HAP-1 (cell line): ENCODE measurements around the gene POU3F3.

ENCODE experiments used
- DNase-seq, 2 experiments: peaks; one replicate each; pipeline ENCODE4 v3.0.0-alpha.2; 2016 to 2020; ENCODE audit warnings: low spot score in 2 of 2
- H3K27me3 ChIP-seq: fragments of 250-450 bp; sonication (Bioruptor Pico); 2 replicates; pipeline ENCODE4 v1.5.1; 2020; ENCODE audit warnings: low read depth, mild to moderate bottlenecking, moderate library complexity
- H3K36me3 ChIP-seq: fragments of 250-450 bp; sonication (Bioruptor Pico); replicated peaks from 2 replicates; pipeline ENCODE4 v1.5.1; 2020; ENCODE audit warnings: mild to moderate bottlenecking
- H3K4me1 ChIP-seq: fragments of 250-450 bp; sonication (Bioruptor Pico); 2 replicates; pipeline ENCODE4 v1.5.1; 2020; ENCODE audit warnings: mild to moderate bottlenecking
- H3K4me3 ChIP-seq: fragments of 250-450 bp; sonication (Bioruptor Pico); 2 replicates; pipeline ENCODE4 v1.5.1; 2020; ENCODE audit warnings: mild to moderate bottlenecking, moderate library complexity
- H3K9me3 ChIP-seq: fragments of 250-450 bp; sonication (Bioruptor Pico); 2 replicates; pipeline ENCODE4 v1.5.1; 2020; ENCODE audit warnings: mild to moderate bottlenecking, moderate library complexity
- in situ Hi-C: fragments of 300-500 bp; cut with MboI; formaldehyde crosslinking; loops from 3 replicates; pipeline ENCODE4 v1.14.3; 2020; ENCODE audit warnings: low sequenced_read_pairs, inconsistent platforms, mixed read lengths

The POU3F3 gene

GRCh38 chr2:104851291-104852089 is 2.4 kb upstream of the POU3F3 start:
- Histone ChIP-seq H3K36me3 (no peaks in the 10 kb centered on the region; the same call in 1 of the 2 replicates), H3K4me1 (peaks cover 41% of the 10 kb centered on the region), H3K27me3 (no peaks in the 10 kb centered on the region), H3K4me3 (peak overlapping the region; percentile 69), H3K9me3 (no peaks in the 10 kb centered on the region)
- in situ Hi-C loops = loop anchor here (10.0 to 25.0 kb wide), 2 partner anchors 213 to 486 kb away; partner anchors contain the start of genes C2orf49 and TGFBRAP1
- peak in 1 of 2 experiments; percentile 27 for DNase-seq

GRCh38 chr2:104852090-104852666 is 1.7 kb upstream of the POU3F3 start:
- in situ Hi-C loops = loop anchor here (10.0 to 25.0 kb wide), 2 partner anchors 213 to 485 kb away; partner anchors contain the start of genes C2orf49 and TGFBRAP1
- no peaks in the 10 kb centered on the region for H3K27me3 ChIP-seq
- DNase-seq = peak; percentile 18 to 60
- no peaks in the 10 kb centered on the region for H3K9me3 ChIP-seq
- H3K4me1 ChIP-seq = peaks cover 34% of the 10 kb centered on the region
- peaks cover under 1% of the 10 kb centered on the region; the same call in 1 of the 2 replicates for H3K36me3 ChIP-seq
- peak overlapping the region; percentile 69 for H3K4me3 ChIP-seq

- in situ Hi-C loops = loop anchor here (10.0 to 25.0 kb wide), 2 partner anchors 210 to 483 kb away; partner anchors contain the start of genes C2orf49 and TGFBRAP1
- peak; percentile 40 to 49 for DNase-seq
- Histone ChIP-seq H3K4me1 (peaks cover 16% of the 10 kb centered on the region), H3K4me3 (peak overlapping the region; percentile 69), H3K36me3 (peaks cover 5% of the 10 kb centered on the region; the same call in 1 of the 2 replicates), H3K9me3 (no peaks in the 10 kb centered on the region), H3K27me3 (no peaks in the 10 kb centered on the region)
Observed at GRCh38 chr2:104854498-104855220, 744 bp downstream of the POU3F3 start.

GRCh38 chr2:104855221-104856085 is 1.5 kb downstream of the POU3F3 start:
- in situ Hi-C loops = loop anchor here (10.0 to 25.0 kb wide), 2 partner anchors 209 to 482 kb away; partner anchors contain the start of genes C2orf49 and TGFBRAP1
- Histone ChIP-seq H3K4me1 (peaks cover 15% of the 10 kb centered on the region), H3K36me3 (peaks cover 5% of the 10 kb centered on the region; the same call in 1 of the 2 replicates), H3K27me3 (no peaks in the 10 kb centered on the region), H3K9me3 (no peaks in the 10 kb centered on the region), H3K4me3 (peak overlapping the region; percentile 69)
- DNase-seq = peak in 1 of 2 experiments; percentile 49

GRCh38 chr2:104856086-104856972 is 2.4 kb downstream of the POU3F3 start:
- peak overlapping the region; percentile 47 for H3K4me3 ChIP-seq
- no peaks in the 10 kb centered on the region for H3K9me3 ChIP-seq
- H3K27me3 ChIP-seq = no peaks in the 10 kb centered on the region
- peak in 1 of 2 experiments; percentile 49 for DNase-seq
- peaks cover 16% of the 10 kb centered on the region for H3K4me1 ChIP-seq
- in situ Hi-C loops = loop anchor here (10.0 to 25.0 kb wide), 2 partner anchors 208 to 481 kb away; partner anchors contain the start of genes C2orf49 and TGFBRAP1
- peaks cover 5% of the 10 kb centered on the region; the same call in 1 of the 2 replicates for H3K36me3 ChIP-seq

- no peaks in the 10 kb centered on the region for H3K9me3 ChIP-seq
- peaks cover 22% of the 10 kb centered on the region for H3K4me1 ChIP-seq
- peaks cover 5% of the 10 kb centered on the region; the same call in 1 of the 2 replicates for H3K36me3 ChIP-seq
- in situ Hi-C loops = loop anchor here (10.0 to 25.0 kb wide), 2 partner anchors 208 to 480 kb away; partner anchors contain the start of genes C2orf49 and TGFBRAP1
- DNase-seq = peak in 1 of 2 experiments; percentile 47
- no peaks in the 10 kb centered on the region for H3K27me3 ChIP-seq
- peak overlapping the region; percentile 47 for H3K4me3 ChIP-seq
Observed at GRCh38 chr2:104856973-104857261, 3.0 kb downstream of the POU3F3 start.

- H3K4me3 ChIP-seq = peak overlapping the region; percentile 47
- peaks cover 5% of the 10 kb centered on the region; the same call in 1 of the 2 replicates for H3K36me3 ChIP-seq
- DNase-seq = peak; percentile 34 to 35
- H3K4me1 ChIP-seq = peaks cover 25% of the 10 kb centered on the region
- in situ Hi-C loops = loop anchor here (10.0 to 25.0 kb wide), 2 partner anchors 207 to 480 kb away; partner anchors contain the start of genes C2orf49 and TGFBRAP1
- H3K9me3 ChIP-seq = no peaks in the 10 kb centered on the region
- H3K27me3 ChIP-seq = no peaks in the 10 kb centered on the region
Observed at GRCh38 chr2:104857262-104858005, 3.5 kb downstream of the POU3F3 start.

GRCh38 chr2:104858006-104858978 is 4.4 kb downstream of the POU3F3 start:
- H3K4me3 ChIP-seq = peak overlapping the region; percentile 47
- in situ Hi-C loops = loop anchor here (10.0 to 25.0 kb wide), 2 partner anchors 207 to 479 kb away; partner anchors contain the start of genes C2orf49 and TGFBRAP1
- H3K36me3 ChIP-seq = peaks cover 5% of the 10 kb centered on the region; the same call in 1 of the 2 replicates
- peak in 1 of 2 experiments; percentile 23 for DNase-seq
- H3K27me3 ChIP-seq = no peaks in the 10 kb centered on the region
- peaks cover 25% of the 10 kb centered on the region for H3K4me1 ChIP-seq
- no peaks in the 10 kb centered on the region for H3K9me3 ChIP-seq

GRCh38 chr2:104859291-104859765 is 5.4 kb downstream of the POU3F3 start:
- peak overlapping the region; percentile 47 for H3K4me3 ChIP-seq
- no peaks in the 10 kb centered on the region for H3K27me3 ChIP-seq
- in situ Hi-C loops = loop anchor here (10.0 to 25.0 kb wide), 2 partner anchors 205 to 478 kb away; partner anchors contain the start of genes C2orf49 and TGFBRAP1
- peaks cover 5% of the 10 kb centered on the region; the same call in 1 of the 2 replicates for H3K36me3 ChIP-seq
- DNase-seq = peak in 1 of 2 experiments; percentile 54
- H3K4me1 ChIP-seq = peaks cover 25% of the 10 kb centered on the region
- H3K9me3 ChIP-seq = no peaks in the 10 kb centered on the region
